Hematopoietic multipotent progenitor cell (in vitro differentiated cells): ENCODE measurements around the gene PTPRE. TPM values are rescaled to one million over a fixed set of nuclear protein-coding genes. Genes with fewer than 3 reads are reported as not detected.

Source experiments
- DNase-seq, 3 donors: peaks; one replicate each; pipeline ENCODE4 v3.0.0-alpha.2; 2011 to 2015; ENCODE audit warnings: low read depth in 2 of 3, low spot score in 2 of 3
- total RNA-seq: library from RNA; depleted of rRNA; stranded (reverse); fragments of >200 nt; gene quantifications from one replicate; pipeline ENCODE4 v1.2.3, GENCODE V29; 2012

Gene PTPRE
- total RNA-seq, 1 donor = 86.2 TPM

- DNase-seq = no peak
These were observed 89.0 kb downstream of the PTPRE start for GRCh38 chr10:127995939-127996338.

GRCh38 chr10:127996586-127996985, 89.7 kb downstream of the PTPRE start:
- no peak for DNase-seq

- DNase-seq = no peak
These were observed 90.4 kb downstream of the PTPRE start for GRCh38 chr10:127997271-127997670.

- DNase-seq = no peak
These were observed 91.0 kb downstream of the PTPRE start for GRCh38 chr10:127997937-127998336.

GRCh38 chr10:127998501-127999144, 91.7 kb downstream of the PTPRE start:
- peak in 1 of 3 donors; percentile 28 for DNase-seq

GRCh38 chr10:127999297-128000129, 92.6 kb downstream of the PTPRE start:
- no peak for DNase-seq

GRCh38 chr10:128000471-128001362, 93.8 kb downstream of the PTPRE start:
- no peak for DNase-seq

GRCh38 chr10:128001363-128001745, 94.5 kb downstream of the PTPRE start:
- DNase-seq = no peak

GRCh38 chr10:128001849-128002248, 94.9 kb downstream of the PTPRE start:
- DNase-seq = no peak

GRCh38 chr10:128003521-128003920, 96.6 kb downstream of the PTPRE start:
- no peak for DNase-seq

GRCh38 chr10:128005858-128006257, 99.0 kb downstream of the PTPRE start:
- no peak for DNase-seq

- no peak for DNase-seq
These were observed 100.2 kb downstream of the PTPRE start for GRCh38 chr10:128007056-128007455.

GRCh38 chr10:128007971-128008370, 101.1 kb downstream of the PTPRE start:
- DNase-seq = no peak

- DNase-seq = no peak
These were observed 101.8 kb downstream of the PTPRE start for GRCh38 chr10:128008521-128009250.

GRCh38 chr10:128009372-128010126, 102.6 kb downstream of the PTPRE start:
- no peak for DNase-seq

GRCh38 chr10:128011059-128011979, 104.4 kb downstream of the PTPRE start:
- peak; percentile 71 to 84 (median 81) for DNase-seq

- no peak for DNase-seq
These were observed 106.7 kb downstream of the PTPRE start for GRCh38 chr10:128013626-128014025.

- no peak for DNase-seq
These were observed 107.3 kb downstream of the PTPRE start for GRCh38 chr10:128014236-128014635.
